ENCODE data around the gene SH3BP1. TPM values are rescaled to one million over a fixed set of nuclear protein-coding genes. Genes with fewer than 3 reads are reported as not detected.

The SH3BP1 gene
- total and polyA plus RNA-seq, 9 of the 15 experiments (the other 6 are each of a cell fraction or from before 2014, with no cell fraction given) = 0.10 to 36.2 (median 10.4) TPM

DNA sequence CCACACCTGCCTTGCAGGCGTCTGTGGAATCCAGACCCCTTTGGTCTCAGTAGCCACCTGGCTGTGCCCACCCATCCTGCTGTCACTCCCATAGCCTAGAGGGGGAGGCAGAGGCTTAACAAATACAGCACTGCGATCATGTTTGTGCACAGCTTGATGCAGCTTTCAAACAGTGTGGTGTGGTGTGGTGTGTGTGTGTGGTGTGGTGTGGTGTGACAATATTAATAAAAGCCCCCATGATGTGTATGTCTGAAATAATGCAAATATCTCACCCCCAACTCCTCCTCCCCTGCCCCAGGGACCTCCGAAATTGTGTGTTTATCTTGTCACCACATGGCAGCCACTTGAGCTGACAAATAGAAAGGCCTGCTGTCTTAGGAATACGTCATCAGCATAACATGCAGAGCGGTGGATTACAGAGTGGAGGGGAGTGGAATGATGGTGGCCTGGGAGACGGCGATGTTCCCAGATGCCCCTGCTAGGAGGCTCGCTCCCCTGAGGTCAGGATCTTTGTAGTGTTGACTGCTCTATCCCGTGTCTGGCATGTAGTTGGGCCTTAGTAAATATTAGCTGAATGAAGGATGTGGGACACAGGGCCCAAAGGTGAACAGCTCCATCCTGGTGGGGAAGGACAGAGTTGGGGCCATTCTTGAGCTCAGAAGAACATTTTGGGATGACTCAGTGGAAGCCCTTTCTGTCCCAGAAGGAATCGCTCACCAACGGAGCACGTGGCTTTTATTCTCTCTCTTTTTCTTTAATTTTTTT is 21.9 kb downstream of the SH3BP1 start (continued):
- TF ChIP-seq, protein P1, sequence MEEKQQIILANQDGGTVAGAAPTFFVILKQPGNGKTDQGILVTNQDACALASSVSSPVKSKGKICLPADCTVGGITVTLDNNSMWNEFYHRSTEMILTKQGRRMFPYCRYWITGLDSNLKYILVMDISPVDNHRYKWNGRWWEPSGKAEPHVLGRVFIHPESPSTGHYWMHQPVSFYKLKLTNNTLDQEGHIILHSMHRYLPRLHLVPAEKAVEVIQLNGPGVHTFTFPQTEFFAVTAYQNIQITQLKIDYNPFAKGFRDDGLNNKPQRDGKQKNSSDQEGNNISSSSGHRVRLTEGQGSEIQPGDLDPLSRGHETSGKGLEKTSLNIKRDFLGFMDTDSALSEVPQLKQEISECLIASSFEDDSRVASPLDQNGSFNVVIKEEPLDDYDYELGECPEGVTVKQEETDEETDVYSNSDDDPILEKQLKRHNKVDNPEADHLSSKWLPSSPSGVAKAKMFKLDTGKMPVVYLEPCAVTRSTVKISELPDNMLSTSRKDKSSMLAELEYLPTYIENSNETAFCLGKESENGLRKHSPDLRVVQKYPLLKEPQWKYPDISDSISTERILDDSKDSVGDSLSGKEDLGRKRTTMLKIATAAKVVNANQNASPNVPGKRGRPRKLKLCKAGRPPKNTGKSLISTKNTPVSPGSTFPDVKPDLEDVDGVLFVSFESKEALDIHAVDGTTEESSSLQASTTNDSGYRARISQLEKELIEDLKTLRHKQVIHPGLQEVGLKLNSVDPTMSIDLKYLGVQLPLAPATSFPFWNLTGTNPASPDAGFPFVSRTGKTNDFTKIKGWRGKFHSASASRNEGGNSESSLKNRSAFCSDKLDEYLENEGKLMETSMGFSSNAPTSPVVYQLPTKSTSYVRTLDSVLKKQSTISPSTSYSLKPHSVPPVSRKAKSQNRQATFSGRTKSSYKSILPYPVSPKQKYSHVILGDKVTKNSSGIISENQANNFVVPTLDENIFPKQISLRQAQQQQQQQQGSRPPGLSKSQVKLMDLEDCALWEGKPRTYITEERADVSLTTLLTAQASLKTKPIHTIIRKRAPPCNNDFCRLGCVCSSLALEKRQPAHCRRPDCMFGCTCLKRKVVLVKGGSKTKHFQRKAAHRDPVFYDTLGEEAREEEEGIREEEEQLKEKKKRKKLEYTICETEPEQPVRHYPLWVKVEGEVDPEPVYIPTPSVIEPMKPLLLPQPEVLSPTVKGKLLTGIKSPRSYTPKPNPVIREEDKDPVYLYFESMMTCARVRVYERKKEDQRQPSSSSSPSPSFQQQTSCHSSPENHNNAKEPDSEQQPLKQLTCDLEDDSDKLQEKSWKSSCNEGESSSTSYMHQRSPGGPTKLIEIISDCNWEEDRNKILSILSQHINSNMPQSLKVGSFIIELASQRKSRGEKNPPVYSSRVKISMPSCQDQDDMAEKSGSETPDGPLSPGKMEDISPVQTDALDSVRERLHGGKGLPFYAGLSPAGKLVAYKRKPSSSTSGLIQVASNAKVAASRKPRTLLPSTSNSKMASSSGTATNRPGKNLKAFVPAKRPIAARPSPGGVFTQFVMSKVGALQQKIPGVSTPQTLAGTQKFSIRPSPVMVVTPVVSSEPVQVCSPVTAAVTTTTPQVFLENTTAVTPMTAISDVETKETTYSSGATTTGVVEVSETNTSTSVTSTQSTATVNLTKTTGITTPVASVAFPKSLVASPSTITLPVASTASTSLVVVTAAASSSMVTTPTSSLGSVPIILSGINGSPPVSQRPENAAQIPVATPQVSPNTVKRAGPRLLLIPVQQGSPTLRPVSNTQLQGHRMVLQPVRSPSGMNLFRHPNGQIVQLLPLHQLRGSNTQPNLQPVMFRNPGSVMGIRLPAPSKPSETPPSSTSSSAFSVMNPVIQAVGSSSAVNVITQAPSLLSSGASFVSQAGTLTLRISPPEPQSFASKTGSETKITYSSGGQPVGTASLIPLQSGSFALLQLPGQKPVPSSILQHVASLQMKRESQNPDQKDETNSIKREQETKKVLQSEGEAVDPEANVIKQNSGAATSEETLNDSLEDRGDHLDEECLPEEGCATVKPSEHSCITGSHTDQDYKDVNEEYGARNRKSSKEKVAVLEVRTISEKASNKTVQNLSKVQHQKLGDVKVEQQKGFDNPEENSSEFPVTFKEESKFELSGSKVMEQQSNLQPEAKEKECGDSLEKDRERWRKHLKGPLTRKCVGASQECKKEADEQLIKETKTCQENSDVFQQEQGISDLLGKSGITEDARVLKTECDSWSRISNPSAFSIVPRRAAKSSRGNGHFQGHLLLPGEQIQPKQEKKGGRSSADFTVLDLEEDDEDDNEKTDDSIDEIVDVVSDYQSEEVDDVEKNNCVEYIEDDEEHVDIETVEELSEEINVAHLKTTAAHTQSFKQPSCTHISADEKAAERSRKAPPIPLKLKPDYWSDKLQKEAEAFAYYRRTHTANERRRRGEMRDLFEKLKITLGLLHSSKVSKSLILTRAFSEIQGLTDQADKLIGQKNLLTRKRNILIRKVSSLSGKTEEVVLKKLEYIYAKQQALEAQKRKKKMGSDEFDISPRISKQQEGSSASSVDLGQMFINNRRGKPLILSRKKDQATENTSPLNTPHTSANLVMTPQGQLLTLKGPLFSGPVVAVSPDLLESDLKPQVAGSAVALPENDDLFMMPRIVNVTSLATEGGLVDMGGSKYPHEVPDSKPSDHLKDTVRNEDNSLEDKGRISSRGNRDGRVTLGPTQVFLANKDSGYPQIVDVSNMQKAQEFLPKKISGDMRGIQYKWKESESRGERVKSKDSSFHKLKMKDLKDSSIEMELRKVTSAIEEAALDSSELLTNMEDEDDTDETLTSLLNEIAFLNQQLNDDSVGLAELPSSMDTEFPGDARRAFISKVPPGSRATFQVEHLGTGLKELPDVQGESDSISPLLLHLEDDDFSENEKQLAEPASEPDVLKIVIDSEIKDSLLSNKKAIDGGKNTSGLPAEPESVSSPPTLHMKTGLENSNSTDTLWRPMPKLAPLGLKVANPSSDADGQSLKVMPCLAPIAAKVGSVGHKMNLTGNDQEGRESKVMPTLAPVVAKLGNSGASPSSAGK (IDR thresholded peaks at IDR 0.05) = 0 out of 2 replicates have a peak, but pooled peaks have one; percentile 12
- no peak for TF ChIP-seq BCOR (IDR thresholded peaks at IDR 0.05)
- no peak for TF ChIP-seq CHCHD3 (CRISPR knock-in tag; IDR thresholded peaks at IDR 0.05)
- TF ChIP-seq, protein P2, sequence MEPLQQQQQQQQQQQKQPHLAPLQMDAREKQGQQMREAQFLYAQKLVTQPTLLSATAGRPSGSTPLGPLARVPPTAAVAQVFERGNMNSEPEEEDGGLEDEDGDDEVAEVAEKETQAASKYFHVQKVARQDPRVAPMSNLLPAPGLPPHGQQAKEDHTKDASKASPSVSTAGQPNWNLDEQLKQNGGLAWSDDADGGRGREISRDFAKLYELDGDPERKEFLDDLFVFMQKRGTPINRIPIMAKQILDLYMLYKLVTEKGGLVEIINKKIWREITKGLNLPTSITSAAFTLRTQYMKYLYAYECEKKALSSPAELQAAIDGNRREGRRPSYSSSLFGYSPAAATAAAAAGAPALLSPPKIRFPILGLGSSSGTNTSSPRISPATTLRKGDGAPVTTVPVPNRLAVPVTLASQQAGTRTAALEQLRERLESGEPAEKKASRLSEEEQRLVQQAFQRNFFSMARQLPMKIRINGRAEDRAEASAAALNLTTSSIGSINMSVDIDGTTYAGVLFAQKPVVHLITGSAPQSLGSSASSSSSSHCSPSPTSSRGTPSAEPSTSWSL (CRISPR knock-in tag; IDR thresholded peaks at IDR 0.05; ENCODE audit: borderline replicate concordance) = no peak
- no peak for TF ChIP-seq HDAC3 (IDR thresholded peaks at IDR 0.05; ENCODE audit: borderline replicate concordance, partially characterized antibody)
- TF ChIP-seq, protein P3, sequence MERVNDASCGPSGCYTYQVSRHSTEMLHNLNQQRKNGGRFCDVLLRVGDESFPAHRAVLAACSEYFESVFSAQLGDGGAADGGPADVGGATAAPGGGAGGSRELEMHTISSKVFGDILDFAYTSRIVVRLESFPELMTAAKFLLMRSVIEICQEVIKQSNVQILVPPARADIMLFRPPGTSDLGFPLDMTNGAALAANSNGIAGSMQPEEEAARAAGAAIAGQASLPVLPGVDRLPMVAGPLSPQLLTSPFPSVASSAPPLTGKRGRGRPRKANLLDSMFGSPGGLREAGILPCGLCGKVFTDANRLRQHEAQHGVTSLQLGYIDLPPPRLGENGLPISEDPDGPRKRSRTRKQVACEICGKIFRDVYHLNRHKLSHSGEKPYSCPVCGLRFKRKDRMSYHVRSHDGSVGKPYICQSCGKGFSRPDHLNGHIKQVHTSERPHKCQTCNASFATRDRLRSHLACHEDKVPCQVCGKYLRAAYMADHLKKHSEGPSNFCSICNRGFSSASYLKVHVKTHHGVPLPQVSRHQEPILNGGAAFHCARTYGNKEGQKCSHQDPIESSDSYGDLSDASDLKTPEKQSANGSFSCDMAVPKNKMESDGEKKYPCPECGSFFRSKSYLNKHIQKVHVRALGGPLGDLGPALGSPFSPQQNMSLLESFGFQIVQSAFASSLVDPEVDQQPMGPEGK (CRISPR knock-in tag; IDR thresholded peaks at IDR 0.05; ENCODE audit: borderline replicate concordance) = no peak
- no peak for TF ChIP-seq ZNF274 (IDR thresholded peaks at IDR 0.05; ENCODE audit: borderline replicate concordance, low read depth, low read length)
- TF ChIP-seq, protein P4, sequence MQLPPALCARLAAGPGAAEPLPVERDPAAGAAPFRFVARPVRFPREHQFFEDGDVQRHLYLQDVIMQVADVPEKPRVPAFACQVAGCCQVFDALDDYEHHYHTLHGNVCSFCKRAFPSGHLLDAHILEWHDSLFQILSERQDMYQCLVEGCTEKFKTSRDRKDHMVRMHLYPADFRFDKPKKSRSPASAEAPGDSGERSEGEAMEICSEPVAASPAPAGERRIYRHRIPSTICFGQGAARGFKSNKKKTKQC (CRISPR knock-in tag; IDR thresholded peaks at IDR 0.05) = no peak
- TF ChIP-seq FUS (optimal IDR thresholded peaks at IDR 0.05; ENCODE audit: low read depth, low read length) = no peak
- TF ChIP-seq WHSC1 (IDR thresholded peaks at IDR 0.05; ENCODE audit: low read length) = no peak
- no peak for TF ChIP-seq BRD4 (IDR thresholded peaks at IDR 0.05)
